DOHH2 (cell line): ENCODE data around the gene LAMB3.

Experiments used
- H3F3A ChIP-seq: fragments of 200-600 bp; sonication (generic), shearing (Covaris generic); 2 replicates; pipeline ENCODE4 v1.6.0; 2016; ENCODE audit warnings: antibody characterized with exemption, mild to moderate bottlenecking; ENCODE audit not compliant: control insufficient read depth, insufficient read depth
- H3K27ac ChIP-seq: fragments of 200-600 bp; sonication (generic); 2 replicates; pipeline ENCODE4 v1.5.1; 2014; ENCODE audit warnings: low read depth, mild to moderate bottlenecking, low read length, moderate library complexity
- H3K27me3 ChIP-seq: fragments of 200-600 bp; sonication (generic); 2 replicates; pipeline ENCODE4 v1.6.1; 2014; ENCODE audit warnings: mild to moderate bottlenecking, low read length, mixed read lengths; ENCODE audit not compliant: control insufficient read depth
- H3K36me3 ChIP-seq: fragments of 200-600 bp; sonication (generic); 2 replicates; pipeline ENCODE4 v1.6.1; 2014; ENCODE audit warnings: mild to moderate bottlenecking, low read length, moderate library complexity, mixed read lengths; ENCODE audit not compliant: control insufficient read depth
- H3K4me1 ChIP-seq: fragments of 200-600 bp; sonication (generic); 2 replicates; pipeline ENCODE4 v1.6.1; 2014; ENCODE audit warnings: mild to moderate bottlenecking, low read length, mixed read lengths; ENCODE audit not compliant: control insufficient read depth
- H3K4me2 ChIP-seq: fragments of 200-600 bp; sonication (generic); 2 replicates; pipeline ENCODE4 v1.6.0; 2014; ENCODE audit warnings: mild to moderate bottlenecking, low read length, moderate library complexity
- H3K4me3 ChIP-seq: fragments of 200-600 bp; sonication (generic); 2 replicates; pipeline ENCODE4 v1.5.1; 2014; ENCODE audit warnings: mild to moderate bottlenecking, low read length, mixed read lengths
- H3K79me2 ChIP-seq: fragments of 200-600 bp; sonication (generic); 2 replicates; pipeline ENCODE4 v1.6.1; 2014; ENCODE audit warnings: mild to moderate bottlenecking, low read length, mixed read lengths; ENCODE audit not compliant: control insufficient read depth
- H3K9me2 ChIP-seq: fragments of 200-600 bp; sonication (generic); replicated peaks from 2 replicates; pipeline ENCODE4 v1.6.1; 2014; ENCODE audit warnings: mild to moderate bottlenecking, low read length, mixed read lengths; ENCODE audit not compliant: control insufficient read depth
- H3K9me3 ChIP-seq: fragments of 200-600 bp; sonication (generic); 2 replicates; pipeline ENCODE4 v1.6.1; 2014; ENCODE audit warnings: antibody characterized with exemption, low read length, mixed read lengths; ENCODE audit not compliant: control insufficient read depth, insufficient read depth
- H4K20me1 ChIP-seq: fragments of 200-600 bp; sonication (generic); 2 replicates; pipeline ENCODE4 v1.6.0; 2014; ENCODE audit warnings: low read depth, mild to moderate bottlenecking, antibody characterized with exemption, low read length, moderate library complexity; ENCODE audit not compliant: control insufficient read depth, insufficient read depth
- EZH2phosphoT487 ChIP-seq: fragments of 200-600 bp; sonication (generic); IDR thresholded peaks from 2 replicates; pipeline ENCODE4 v1.6.1; 2017; ENCODE audit warnings: borderline replicate concordance, mild to moderate bottlenecking, antibody characterized with exemption, low read length, moderate library complexity, mixed read lengths
- TF ChIP-seq, protein P1 (sequence below): fragments of 200-600 bp; sonication (generic); IDR thresholded peaks from one replicate; pipeline ENCODE4 v1.5.1; 2014; ENCODE audit warnings: antibody characterized with exemption, mild to moderate bottlenecking, low read depth, low read length; ENCODE audit not compliant: poor library complexity, severe bottlenecking

LAMB3 gene

DNA sequence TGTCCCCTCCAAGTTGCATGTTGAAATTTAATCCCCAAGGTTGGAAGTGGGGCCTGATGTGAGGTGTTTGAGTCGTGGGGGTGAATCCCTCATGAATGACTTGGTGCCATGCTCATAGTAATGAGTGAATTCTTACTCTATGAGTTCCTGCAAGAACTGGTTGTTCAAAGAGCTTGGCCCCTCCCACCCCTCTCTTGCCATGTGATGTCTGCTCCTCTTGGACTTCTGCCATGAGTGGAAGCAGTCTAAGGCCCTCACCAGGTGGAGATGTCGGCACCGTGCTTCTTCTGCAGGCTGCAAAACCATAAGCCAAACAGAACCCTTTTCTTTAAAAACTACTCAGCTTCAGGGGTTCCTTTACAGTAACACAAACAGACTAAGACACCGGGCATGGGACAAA lies 37.3 kb upstream of the LAMB3 start:
- Histone ChIP-seq H3K79me2 (no peaks in the 10 kb centered on the region), H3F3A (no peaks in the 10 kb centered on the region), H3K9me2 (no peaks in the 10 kb centered on the region), H4K20me1 (no peaks in the 10 kb centered on the region), H3K36me3 (no peaks in the 10 kb centered on the region), H3K9me3 (no peaks in the 10 kb centered on the region), H3K4me2 (no peak overlapping the region), H3K27me3 (0 out of 2 replicates have a peak, but pooled peaks cover 3% of the 10 kb centered on the region), H3K4me3 (no peak overlapping the region), H3K4me1 (no peaks in the 10 kb centered on the region), H3K27ac (no peak overlapping the region)
- TF ChIP-seq EZH2phosphoT487, result no peak
- TF ChIP-seq, protein P1, sequence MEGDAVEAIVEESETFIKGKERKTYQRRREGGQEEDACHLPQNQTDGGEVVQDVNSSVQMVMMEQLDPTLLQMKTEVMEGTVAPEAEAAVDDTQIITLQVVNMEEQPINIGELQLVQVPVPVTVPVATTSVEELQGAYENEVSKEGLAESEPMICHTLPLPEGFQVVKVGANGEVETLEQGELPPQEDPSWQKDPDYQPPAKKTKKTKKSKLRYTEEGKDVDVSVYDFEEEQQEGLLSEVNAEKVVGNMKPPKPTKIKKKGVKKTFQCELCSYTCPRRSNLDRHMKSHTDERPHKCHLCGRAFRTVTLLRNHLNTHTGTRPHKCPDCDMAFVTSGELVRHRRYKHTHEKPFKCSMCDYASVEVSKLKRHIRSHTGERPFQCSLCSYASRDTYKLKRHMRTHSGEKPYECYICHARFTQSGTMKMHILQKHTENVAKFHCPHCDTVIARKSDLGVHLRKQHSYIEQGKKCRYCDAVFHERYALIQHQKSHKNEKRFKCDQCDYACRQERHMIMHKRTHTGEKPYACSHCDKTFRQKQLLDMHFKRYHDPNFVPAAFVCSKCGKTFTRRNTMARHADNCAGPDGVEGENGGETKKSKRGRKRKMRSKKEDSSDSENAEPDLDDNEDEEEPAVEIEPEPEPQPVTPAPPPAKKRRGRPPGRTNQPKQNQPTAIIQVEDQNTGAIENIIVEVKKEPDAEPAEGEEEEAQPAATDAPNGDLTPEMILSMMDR, result no peak

DNA sequence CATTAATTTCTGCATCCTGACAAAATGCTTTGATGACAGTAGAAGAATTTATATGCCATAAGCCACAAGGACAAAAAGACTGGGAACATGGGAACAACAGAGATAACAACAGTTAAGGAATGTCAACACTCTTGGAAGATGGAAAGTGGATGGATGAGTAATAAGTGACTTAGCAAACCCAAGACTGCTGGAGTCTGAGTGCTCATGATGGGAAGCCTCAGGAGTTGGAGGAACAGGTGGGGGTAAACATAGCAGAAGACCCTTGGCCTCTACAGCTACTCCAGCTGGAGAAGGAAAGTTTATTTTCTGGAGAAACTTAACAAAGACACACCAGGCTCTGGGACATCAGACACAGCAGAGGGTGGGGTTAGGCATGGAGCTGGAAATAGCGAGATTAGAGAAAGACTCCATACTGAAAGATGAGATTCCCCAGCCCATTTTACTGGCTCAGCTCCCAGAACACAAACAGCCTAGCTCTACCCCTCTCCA lies 36.6 kb upstream of the LAMB3 start:
- Histone ChIP-seq H3K4me2 (no peak overlapping the region), H3K9me3 (no peaks in the 10 kb centered on the region), H4K20me1 (no peaks in the 10 kb centered on the region)

DNA sequence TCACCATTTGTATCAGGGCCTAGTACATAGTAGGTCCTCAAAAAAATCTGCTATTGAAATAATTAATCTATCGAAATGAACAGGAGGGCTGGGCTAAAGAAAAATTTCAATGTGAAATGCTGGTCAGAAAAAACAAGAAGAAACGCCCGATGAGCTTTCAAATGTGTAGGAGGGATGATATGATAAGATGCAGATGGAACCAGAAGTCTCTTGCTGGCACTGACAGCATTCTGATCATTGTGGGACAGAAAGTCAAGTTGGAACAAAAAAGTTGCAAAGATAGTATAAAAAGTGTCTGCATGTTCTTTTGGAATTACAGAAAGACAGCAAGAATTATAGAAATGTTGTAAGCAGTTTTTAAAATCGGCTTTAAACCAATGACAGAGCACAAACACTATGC lies 34.1 kb upstream of the LAMB3 start:
- no peak for TF ChIP-seq EZH2phosphoT487
- TF ChIP-seq, protein P1, result no peak
- H3K27me3 ChIP-seq, result no peaks in the 10 kb centered on the region
- no peaks in the 10 kb centered on the region for H3K4me1 ChIP-seq
- no peaks in the 10 kb centered on the region for H3K9me2 ChIP-seq
- no peaks in the 10 kb centered on the region for H3K9me3 ChIP-seq
- H4K20me1 ChIP-seq, result no peaks in the 10 kb centered on the region
- no peaks in the 10 kb centered on the region for H3K36me3 ChIP-seq
- H3K4me2 ChIP-seq, result no peak overlapping the region
- H3K4me3 ChIP-seq, result no peak overlapping the region
- H3K79me2 ChIP-seq, result no peaks in the 10 kb centered on the region
- no peak overlapping the region for H3K27ac ChIP-seq
- H3F3A ChIP-seq, result no peaks in the 10 kb centered on the region

More for the DNA sequence above, 36.6 kb upstream of the LAMB3 start:
- H3K36me3 ChIP-seq, result no peaks in the 10 kb centered on the region
- no peak overlapping the region for H3K27ac ChIP-seq
- H3K4me1 ChIP-seq, result no peaks in the 10 kb centered on the region
- no peaks in the 10 kb centered on the region for H3K9me2 ChIP-seq
- no peak overlapping the region for H3K4me3 ChIP-seq
- no peaks in the 10 kb centered on the region for H3F3A ChIP-seq
- H3K27me3 ChIP-seq, result no peaks in the 10 kb centered on the region
- TF ChIP-seq EZH2phosphoT487, result no peak
- TF ChIP-seq, protein P1, result no peak
- no peaks in the 10 kb centered on the region for H3K79me2 ChIP-seq
